T-cell (primary cell): ENCODE results near the gene SNAI3. TPM values are rescaled to one million over a fixed set of nuclear protein-coding genes. Genes with fewer than 3 reads are reported as not detected.
A peak's percentile ranks its signal among the peaks of the same experiment; 100 is the strongest.

Experiments
- ATAC-seq, 4 experiments: fragments of 200-7000 bp in 3 of 4; fragments of 150-1000 bp in 1 of 4; cut with Tn5 transposase; replicated peaks in 1 of 4; 1 replicate in 3 of 4; 2 replicates in 1 of 4; pipeline ENCODE4 v1.10.0; 2021; ENCODE audit warnings: moderate library complexity in 3 of 4, mild to moderate bottlenecking in 2 of 4, moderate number of reproducible peaks in 1 of 4
- CTCF ChIA-PET, 2 donors: fragments of 300-600 bp; sonication (Branson Sonifier 250); formaldehyde crosslinking; loops; one replicate each; lab custom pipeline; 2022; ENCODE audit warnings: antibody characterized with exemption in 2 of 2; lab: Charles Lee
- POLR2A ChIA-PET, 2 donors: fragments of 300-600 bp; sonication (Branson Sonifier 250); formaldehyde crosslinking; loops; one replicate each; lab custom pipeline; 2022; ENCODE audit warnings: antibody characterized with exemption in 2 of 2; lab: Charles Lee
- DNase-seq, 35 experiments: peaks; one replicate each; pipeline versions ENCODE4 v3.0.0 to v3.0.0-alpha.2; 2013 to 2023
- H3K27ac ChIP-seq: one replicate; pipeline ENCODE4 v1.5.1; 2013; ENCODE audit warnings: low read length
- H3K27me3 ChIP-seq, 2 experiments: replicated peaks in 1 of 2; 1 replicate in 1 of 2; 2 replicates in 1 of 2; pipeline versions ENCODE4 v1.6.1 to v1.7.0; 2013; ENCODE audit warnings: low read length in 1 of 2, mixed read lengths in 1 of 2; ENCODE audit not compliant: control insufficient read depth in 2 of 2, insufficient read depth in 2 of 2; ENCODE audit errors: extremely low read depth in 1 of 2
- H3K36me3 ChIP-seq, 2 donors: 1 replicate in 1 of 2; 2 replicates in 1 of 2; pipeline versions ENCODE4 v1.6.1 to v1.7.0; 2013; ENCODE audit warnings: low read length in 1 of 2; ENCODE audit not compliant: control insufficient read depth in 2 of 2, insufficient read depth in 1 of 2; ENCODE audit errors: extremely low read depth in 1 of 2
- H3K4me1 ChIP-seq, 2 experiments: 1 replicate in 1 of 2; 2 replicates in 1 of 2; pipeline versions ENCODE4 v1.6.1 to v1.7.0; 2013; ENCODE audit warnings: low read length in 2 of 2, mixed read lengths in 1 of 2; ENCODE audit not compliant: insufficient read depth in 2 of 2, control insufficient read depth in 1 of 2; ENCODE audit errors: extremely low read depth in 1 of 2
- H3K4me3 ChIP-seq, 2 donors: 1 replicate in 1 of 2; 2 replicates in 1 of 2; pipeline versions ENCODE4 v1.5.1 to v1.7.0; 2013; ENCODE audit warnings: mild to moderate bottlenecking in 2 of 2, low read length in 1 of 2, moderate library complexity in 1 of 2; ENCODE audit not compliant: control insufficient read depth in 1 of 2; ENCODE audit errors: extremely low read depth in 1 of 2
- H3K9me3 ChIP-seq: 2 replicates; pipeline ENCODE4 v1.7.0; 2013
- H3K27ac Mint-ChIP-seq, 2 donors: one replicate each; pipeline ENCODE4 v1.8.0; 2020 to 2021; ENCODE audit warnings: mild to moderate bottlenecking in 2 of 2, mixed read lengths in 2 of 2
- H3K27me3 Mint-ChIP-seq, 2 donors: one replicate each; pipeline ENCODE4 v1.8.0; 2021 to 2022; ENCODE audit warnings: mixed read lengths in 2 of 2
- H3K36me3 Mint-ChIP-seq: one replicate; pipeline ENCODE4 v1.8.0; 2021; ENCODE audit warnings: mixed read lengths
- H3K4me1 Mint-ChIP-seq, 3 donors: one replicate each; pipeline ENCODE4 v1.8.0; 2020 to 2022; ENCODE audit warnings: mixed read lengths in 3 of 3, mild to moderate bottlenecking in 1 of 3
- H3K4me3 Mint-ChIP-seq, 3 donors: one replicate each; pipeline ENCODE4 v1.8.0; 2020 to 2022; ENCODE audit warnings: mild to moderate bottlenecking in 3 of 3, mixed read lengths in 3 of 3, moderate library complexity in 3 of 3
- H3K9me3 Mint-ChIP-seq, 3 donors: one replicate each; pipeline ENCODE4 v1.8.0; 2020 to 2022; ENCODE audit warnings: mixed read lengths in 3 of 3
- WGBS: methylation state at CpG from one replicate; pipeline ENCODE4 v1.1.5; 2013; ENCODE audit warnings: missing lambda C conversion rate; ENCODE audit not compliant: insufficient coverage; 5-methylcytosine and 5-hydroxymethylcytosine counted together
- total RNA-seq, 35 experiments: library from RNA in 6 of 35; stranded (reverse) in 6 of 35; fragments of 120-200 nt in 1 of 35; gene quantifications; one replicate each; pipeline versions ENCODE4 v1.2.1 to v1.2.4 and lab custom pipeline; 2013 to 2026

The SNAI3 gene
- total RNA-seq, 5 donors from 2014 or later (not counting 1 experiment from before 2014, with no cell fraction given): 5.2 to 20.4 (median 17.2) TPM

DNA sequence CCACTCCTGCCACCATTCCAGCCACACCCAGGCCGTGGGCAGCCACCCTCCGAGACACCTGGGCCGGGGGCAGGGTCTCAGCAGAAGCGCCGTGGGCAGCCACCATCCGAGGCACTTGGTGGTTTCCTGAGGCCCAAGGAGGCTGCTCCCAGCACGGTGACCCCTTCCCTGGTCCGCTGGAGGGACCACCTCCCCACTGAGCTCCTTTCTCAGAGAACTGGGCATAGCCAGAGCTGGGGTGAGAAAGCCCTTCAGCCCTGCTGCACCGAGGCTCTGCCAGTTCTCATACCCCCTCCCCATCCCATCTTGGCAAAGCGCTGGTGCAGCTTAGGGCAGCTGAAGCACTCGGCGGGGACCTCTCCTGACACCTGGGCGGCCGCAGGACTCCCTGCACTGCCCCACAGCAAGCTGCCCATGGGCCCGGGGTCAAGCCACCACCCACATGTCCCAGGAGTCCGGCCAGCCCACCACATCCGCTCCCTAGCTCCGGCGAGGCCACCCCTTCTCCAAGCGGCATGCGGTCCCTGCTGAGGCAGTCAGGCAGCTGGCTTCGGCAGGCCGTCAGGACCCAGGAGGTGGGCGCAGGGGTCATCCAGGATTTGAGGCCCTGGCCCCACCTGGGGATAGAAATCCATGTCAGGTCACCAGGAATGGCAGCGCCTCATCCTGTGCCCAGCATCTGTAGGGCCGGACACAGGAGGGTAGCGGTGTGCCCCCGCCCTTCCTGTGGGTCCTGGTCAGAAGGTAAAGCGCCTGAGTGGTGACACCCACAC lies 34.1 kb downstream of the SNAI3 start:
- H3K36me3 Mint-ChIP-seq: peaks cover 11% of the 10 kb centered on the region
- H3K4me3 Mint-ChIP-seq: peak overlapping the region; percentile 28 to 87 (median 34)
- ATAC-seq (no peak), DNase-seq (no peak)
- ChIA-PET CTCF (no interaction called here), POLR2A (no interaction called here)
- peaks cover 13 to 22% (median 14%) of the 10 kb centered on the region in 3 donors for H3K4me1 Mint-ChIP-seq
- H3K4me1 ChIP-seq: peaks cover 7 to 69% of the 10 kb centered on the region in 2 experiments
- peaks cover 0 to 24% of the 10 kb centered on the region in 2 donors for H3K36me3 ChIP-seq
- peak overlapping the region; percentile 91 for H3K27ac ChIP-seq
- 78% methylated on average over 29 of the region's 29 CpGs for WGBS
- H3K27me3 Mint-ChIP-seq: no peaks in the 10 kb centered on the region
- no peak overlapping the region for H3K4me3 ChIP-seq
- H3K9me3 Mint-ChIP-seq: no peaks in the 10 kb centered on the region
- no peaks in the 10 kb centered on the region for H3K9me3 ChIP-seq
- H3K27ac Mint-ChIP-seq: peak overlapping the region; percentile 61 to 64
- H3K27me3 ChIP-seq: no peaks in the 10 kb centered on the region

DNA sequence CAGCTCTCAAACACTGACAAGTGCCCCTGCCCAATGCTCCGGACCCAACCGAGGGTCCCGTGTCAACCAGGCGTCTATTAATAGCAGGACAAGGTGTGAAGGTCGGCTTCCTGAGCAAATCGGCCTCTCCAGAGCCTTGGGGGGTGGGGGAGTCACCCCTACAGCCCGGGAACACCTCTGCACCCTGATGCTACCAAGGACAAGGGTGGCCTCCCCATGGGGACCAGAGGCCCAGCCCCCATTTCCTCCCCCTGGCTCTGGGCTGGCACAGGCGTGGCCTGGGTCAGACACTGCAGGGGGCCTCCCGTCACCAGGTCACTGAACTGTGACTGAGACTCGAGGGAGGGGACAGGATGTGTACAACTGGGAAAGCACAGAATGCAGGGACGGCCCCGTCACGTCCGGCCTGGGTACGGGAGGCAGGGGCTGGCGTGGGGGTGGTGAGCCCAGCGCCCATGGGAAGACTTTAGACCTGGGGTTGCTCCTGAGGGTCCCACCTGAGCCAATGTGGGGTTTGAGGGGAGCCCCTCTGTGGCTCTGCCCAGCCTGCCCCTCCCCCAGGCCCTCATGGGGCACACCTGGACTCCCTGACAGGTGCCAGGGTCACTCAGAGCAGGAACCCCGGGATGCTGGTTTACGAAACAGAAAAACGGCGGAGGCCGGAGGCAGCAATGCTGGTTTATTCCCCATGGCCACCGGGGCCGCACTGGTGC lies 34.9 kb downstream of the SNAI3 start:
- peak overlapping the region; percentile 86 to 90 for H3K4me3 ChIP-seq
- peaks cover 4 to 25% of the 10 kb centered on the region in 2 donors for H3K36me3 ChIP-seq
- Mint-ChIP-seq H3K27ac (peak overlapping the region; percentile 91), H3K4me3 (peak overlapping the region; percentile 84 to 91 (median 87)), H3K27me3 (no peaks in the 10 kb centered on the region), H3K9me3 (no peaks in the 10 kb centered on the region), H3K4me1 (peaks cover 13 to 22% (median 14%) of the 10 kb centered on the region in 3 donors), H3K36me3 (peaks cover 11% of the 10 kb centered on the region)
- no peaks in the 10 kb centered on the region for H3K27me3 ChIP-seq
- DNase-seq: peak; percentile 39 to 86 (median 65)
- no peaks in the 10 kb centered on the region for H3K9me3 ChIP-seq
- peaks cover 7 to 76% of the 10 kb centered on the region in 2 experiments for H3K4me1 ChIP-seq
- ATAC-seq: peak; percentile 62 to 74 (median 70)
- POLR2A ChIA-PET: interaction anchor here in 1 of 2 donors (1.3 kb wide), 1 partner anchor 31 kb away, joined by 3 read pairs; no protein-coding TSS in a partner anchor
- H3K27ac ChIP-seq: peak overlapping the region; percentile 91
- CTCF ChIA-PET: no interaction called here
- 25% methylated on average over 10 of the region's 24 CpGs for WGBS

DNA sequence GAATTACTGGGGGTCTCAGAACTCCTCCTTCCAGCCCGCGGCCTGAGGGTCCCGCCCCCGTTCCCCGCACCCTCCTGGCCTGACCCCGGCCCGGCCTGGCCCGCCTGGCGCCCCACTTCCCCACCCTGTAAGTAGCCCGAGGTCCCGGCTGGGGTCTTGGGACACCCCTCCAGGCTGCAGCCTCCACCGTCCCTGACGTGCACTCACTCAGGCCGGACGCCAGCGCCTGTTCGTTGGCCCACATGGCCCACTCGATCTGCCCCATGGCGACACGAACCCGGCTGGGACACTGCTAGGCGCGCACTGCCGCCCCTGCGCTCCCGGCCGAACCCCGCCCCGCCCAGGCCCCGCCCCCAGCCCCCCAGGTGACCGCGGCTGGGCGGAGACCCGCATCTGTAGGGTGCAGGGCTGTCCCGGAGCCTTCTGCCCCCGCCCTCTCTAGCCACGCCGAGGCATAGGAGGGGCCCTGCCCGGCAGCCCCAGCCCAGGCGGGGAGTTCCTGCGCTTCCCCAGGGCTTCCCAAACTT lies 35.5 kb downstream of the SNAI3 start, which contains the start of gene CYBA:
CYBA (minus strand) TSS at position 305 of the 527 bp plus-strand sequence; CDS start at position 265, 40 bp downstream.
- CTCF ChIA-PET: no interaction called here

GRCh38 chr16:88649924-88650748 lies 36.2 kb downstream of the SNAI3 start:
- Mint-ChIP-seq H3K27ac (peak overlapping the region; percentile 86 to 90), H3K9me3 (no peaks in the 10 kb centered on the region), H3K36me3 (peaks cover 13% of the 10 kb centered on the region), H3K27me3 (no peaks in the 10 kb centered on the region), H3K4me3 (peak overlapping the region; percentile 84 to 91 (median 87)), H3K4me1 (peaks cover 14 to 23% (median 16%) of the 10 kb centered on the region in 3 donors)
- Histone ChIP-seq H3K4me1 (peaks cover 7 to 80% of the 10 kb centered on the region in 2 experiments), H3K36me3 (peaks cover 5 to 33% of the 10 kb centered on the region in 2 donors), H3K27ac (peak overlapping the region; percentile 91), H3K27me3 (no peaks in the 10 kb centered on the region), H3K4me3 (peak overlapping the region; percentile 86 to 90), H3K9me3 (no peaks in the 10 kb centered on the region)
- peak in 15 of 35 experiments; percentile 19 to 55 (median 39) for DNase-seq
- ATAC-seq: peak; percentile 14 to 39 (median 24)
- CTCF ChIA-PET: no interaction called here
- 20% methylated on average over 25 of the region's 37 CpGs for WGBS
- POLR2A ChIA-PET: interaction anchor here in 1 of 2 donors (0.6 to 1.3 kb wide), 2 partner anchors 30 to 62 kb away, joined by 3 to 7 read pairs; no protein-coding TSS in a partner anchor

More for the DNA sequence above, 35.5 kb downstream of the SNAI3 start, which contains the start of gene CYBA:
- DNase-seq: peak; percentile 57 to 86 (median 72)
- no peaks in the 10 kb centered on the region for H3K9me3 Mint-ChIP-seq
- H3K4me1 Mint-ChIP-seq: peaks cover 13 to 22% (median 14%) of the 10 kb centered on the region in 3 donors
- H3K36me3 Mint-ChIP-seq: peaks cover 11% of the 10 kb centered on the region
- POLR2A ChIA-PET: interaction anchor here in 1 of 2 donors (0.6 to 1.3 kb wide), 2 partner anchors 31 to 62 kb away, joined by 3 to 7 read pairs; no protein-coding TSS in a partner anchor
- ATAC-seq: peak; percentile 86 to 88 (median 87)
- no peaks in the 10 kb centered on the region for H3K9me3 ChIP-seq
- under 1% methylated on average over 37 of the region's 41 CpGs for WGBS
- H3K27ac ChIP-seq: peak within 1 kb of the TSS; percentile 91
- H3K4me3 Mint-ChIP-seq: peak within 1 kb of the TSS; percentile 84 to 91 (median 87)
- peaks cover 4 to 27% of the 10 kb centered on the region in 2 donors for H3K36me3 ChIP-seq
- H3K4me1 ChIP-seq: peaks cover 7 to 80% of the 10 kb centered on the region in 2 experiments
- no peaks in the 10 kb centered on the region for H3K27me3 Mint-ChIP-seq
- no peaks in the 10 kb centered on the region for H3K27me3 ChIP-seq
- H3K4me3 ChIP-seq: peak within 1 kb of the TSS; percentile 86 to 90
- peak within 1 kb of the TSS; percentile 91 for H3K27ac Mint-ChIP-seq

DNA sequence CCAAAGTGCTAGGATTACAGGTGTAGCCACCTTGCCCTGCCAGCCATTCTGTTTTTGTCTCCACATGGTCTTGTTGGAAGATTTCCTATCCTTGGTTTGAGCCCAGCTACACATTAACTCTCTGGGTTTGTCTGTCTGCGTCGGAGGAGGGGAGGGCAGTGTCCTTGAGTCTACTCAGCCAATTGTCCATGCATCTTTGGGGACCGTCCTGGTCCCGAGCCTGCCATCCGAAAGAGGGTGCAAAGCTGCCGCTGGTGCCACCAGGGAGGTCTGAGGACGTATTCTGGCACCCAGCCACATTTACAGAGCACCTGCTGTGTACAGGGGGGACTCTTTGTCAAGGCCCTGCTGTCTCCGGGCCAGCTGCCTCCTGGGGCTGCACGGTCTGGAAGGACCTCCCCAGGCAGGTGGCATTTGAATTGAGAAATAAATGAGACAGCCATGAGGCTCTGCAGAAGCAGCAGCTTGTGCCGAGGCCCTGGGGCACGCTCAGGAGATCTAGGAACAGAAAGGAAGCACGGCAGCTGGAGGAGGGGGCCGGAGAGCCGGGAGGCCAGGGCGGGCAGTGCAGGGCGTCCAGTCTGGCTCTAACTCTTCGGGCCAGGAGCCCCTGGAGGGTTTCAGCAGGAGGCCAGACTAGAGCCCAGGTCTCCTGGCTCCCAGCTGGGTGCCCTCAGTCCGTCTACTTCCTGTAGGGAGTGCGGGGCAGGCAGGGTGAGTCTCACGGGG lies 36.9 kb downstream of the SNAI3 start:
- Histone ChIP-seq H3K36me3 (peaks cover 7 to 31% of the 10 kb centered on the region in 2 donors), H3K4me3 (peak overlapping the region; percentile 86 to 90), H3K27me3 (no peaks in the 10 kb centered on the region), H3K4me1 (peaks cover 7 to 78% of the 10 kb centered on the region in 2 experiments), H3K9me3 (no peaks in the 10 kb centered on the region), H3K27ac (peak overlapping the region; percentile 91)
- 84% methylated on average over 19 of the region's 20 CpGs for WGBS
- peaks cover 10% of the 10 kb centered on the region for H3K36me3 Mint-ChIP-seq
- H3K4me3 Mint-ChIP-seq: peak overlapping the region; percentile 84 to 91 (median 87)
- H3K27me3 Mint-ChIP-seq: no peaks in the 10 kb centered on the region
- H3K9me3 Mint-ChIP-seq: no peaks in the 10 kb centered on the region
- CTCF ChIA-PET: no interaction called here
- peaks cover 16 to 28% (median 21%) of the 10 kb centered on the region in 3 donors for H3K4me1 Mint-ChIP-seq
- ATAC-seq (no peak), DNase-seq (no peak)
- peak overlapping the region; percentile 85 to 88 for H3K27ac Mint-ChIP-seq
- POLR2A ChIA-PET: no interaction called here
